NCI-H2196 (cell line): ENCODE measurements around the gene ABTB1.
"Not testable (repeated sequence)": the region's sequence is repeated elsewhere in the genome, so short reads cannot be mapped to it uniquely, and the experiment has no call there.

Experiments
- DNase-seq: peaks from one replicate; lab custom pipeline; 2025; ENCODE audit not compliant: unreplicated experiment; lab: John Stamatoyannopoulos, UW

ABTB1 gene

GRCh38 chr3:127671523-127672428 lies 976 bp upstream of the ABTB1 start:
- peak; percentile 33 for DNase-seq

GRCh38 chr3:127673191-127674100 lies 694 bp downstream of the ABTB1 start:
- DNase-seq = peak; percentile 51

GRCh38 chr3:127674101-127674721 lies 1.5 kb downstream of the ABTB1 start:
- DNase-seq = no peak

GRCh38 chr3:127674790-127675189 lies 2.0 kb downstream of the ABTB1 start:
- no peak for DNase-seq

GRCh38 chr3:127675651-127676391 lies 3.1 kb downstream of the ABTB1 start:
- no peak for DNase-seq

GRCh38 chr3:127676456-127676855 lies 3.7 kb downstream of the ABTB1 start:
- no peak for DNase-seq

- no peak for DNase-seq
Measured at GRCh38 chr3:127676921-127677351, 4.2 kb downstream of the ABTB1 start.

GRCh38 chr3:127677541-127678314 lies 5.0 kb downstream of the ABTB1 start:
- DNase-seq = no peak

GRCh38 chr3:127678315-127678599 lies 5.5 kb downstream of the ABTB1 start:
- DNase-seq = no peak

GRCh38 chr3:127678611-127679533 lies 6.1 kb downstream of the ABTB1 start:
- DNase-seq = no peak

- DNase-seq = no peak
Measured at GRCh38 chr3:127679534-127680145, 6.9 kb downstream of the ABTB1 start.

GRCh38 chr3:127680146-127680661 lies 7.5 kb downstream of the ABTB1 start:
- DNase-seq = no peak

GRCh38 chr3:127680798-127681221 lies 8.1 kb downstream of the ABTB1 start:
- no peak for DNase-seq

- not testable (repeated sequence) for DNase-seq
Measured at GRCh38 chr3:127682175-127682554, 9.4 kb downstream of the ABTB1 start.

- DNase-seq = no peak
Measured at GRCh38 chr3:127682561-127682960, 9.8 kb downstream of the ABTB1 start.

GRCh38 chr3:127684871-127685707 lies 12.3 kb downstream of the ABTB1 start:
- no peak for DNase-seq

- no peak for DNase-seq
Measured at GRCh38 chr3:127685708-127686511, 13.2 kb downstream of the ABTB1 start.
